Cardiac muscle cell (in vitro differentiated cells and primary cell): ENCODE data around the gene LRMDA. TPM values are rescaled to one million over a fixed set of nuclear protein-coding genes. Genes with fewer than 3 reads are reported as not detected.

ENCODE experiments used
- DNase-seq, 2 donors: peaks; one replicate each; pipeline versions ENCODE4 v3.0.0 to v3.0.0-alpha.2; 2010 to 2017; ENCODE audit warnings: low read depth in 1 of 2, low spot score in 1 of 2
- H3K27ac ChIP-seq: fragments of 200-600 bp; sonication (generic); 2 replicates; pipeline ENCODE4 v1.5.1; 2016
- H3K27me3 ChIP-seq: fragments of 200-600 bp; sonication (generic); 2 replicates; pipeline ENCODE4 v1.6.0; 2016; ENCODE audit warnings: control low read depth
- H3K36me3 ChIP-seq: fragments of 200-600 bp; sonication (generic); 2 replicates; pipeline ENCODE4 v1.5.1; 2016; ENCODE audit warnings: control low read depth
- H3K4me1 ChIP-seq: fragments of 200-600 bp; sonication (generic); 2 replicates; pipeline ENCODE4 v1.8.1; 2017; ENCODE audit warnings: low read depth, mild to moderate bottlenecking, mixed run types
- H3K4me3 ChIP-seq: fragments of 200-600 bp; sonication (generic); 2 replicates; pipeline ENCODE4 v1.5.1; 2016; ENCODE audit warnings: mild to moderate bottlenecking
- H3K9me3 ChIP-seq: fragments of 200-600 bp; sonication (generic); 2 replicates; pipeline ENCODE4 v1.5.1; 2017; ENCODE audit warnings: low read depth, mild to moderate bottlenecking, control low read depth
- CTCF ChIP-seq: IDR thresholded peaks from 2 replicates; pipeline ENCODE4 v1.5.1; 2012; ENCODE audit warnings: low read depth, mild to moderate bottlenecking, low read length
- polyA plus RNA-seq: library from polyadenylated mRNA; unstranded; fragments of >200 nt; fragmentation: Nextera tagmentation; extraction: Ambion mirVana; gene quantifications from 2 replicates; pipeline ENCODE4 v1.2.1, GENCODE V29; 2016
- total RNA-seq: library from RNA; depleted of rRNA; stranded (reverse); fragments of >200 nt; gene quantifications from 2 replicates; pipeline ENCODE4 v1.2.3, GENCODE V29; 2016

Gene LRMDA
- total and polyA plus RNA-seq, 2 experiments from 2014 or later: 6.2 to 11.7 TPM

- TF ChIP-seq CTCF: no peak
- no peak for DNase-seq
These were observed 192.1 kb downstream of the LRMDA start for GRCh38 chr10:75623310-75624093.

GRCh38 chr10:75624638-75625037 lies 193.2 kb downstream of the LRMDA start:
- no peak overlapping the region for H3K27ac ChIP-seq
- H3K4me3 ChIP-seq: no peak overlapping the region
- TF ChIP-seq CTCF: no peak
- H3K9me3 ChIP-seq: no peaks in the 10 kb centered on the region
- DNase-seq: no peak
- H3K27me3 ChIP-seq: no peaks in the 10 kb centered on the region
- peaks cover 15% of the 10 kb centered on the region for H3K4me1 ChIP-seq
- no peaks in the 10 kb centered on the region for H3K36me3 ChIP-seq

More at GRCh38 chr10:75623310-75624093, 192.1 kb downstream of the LRMDA start:
- Histone ChIP-seq H3K27me3 (no peaks in the 10 kb centered on the region), H3K4me1 (peaks cover 15% of the 10 kb centered on the region), H3K27ac (no peak overlapping the region), H3K9me3 (no peaks in the 10 kb centered on the region), H3K36me3 (no peaks in the 10 kb centered on the region), H3K4me3 (no peak overlapping the region)

- no peak overlapping the region for H3K4me3 ChIP-seq
- H3K27ac ChIP-seq: no peak overlapping the region
- H3K4me1 ChIP-seq: peaks cover 3% of the 10 kb centered on the region
- no peaks in the 10 kb centered on the region for H3K27me3 ChIP-seq
- DNase-seq: no peak
- no peaks in the 10 kb centered on the region for H3K9me3 ChIP-seq
- no peak for TF ChIP-seq CTCF
- no peaks in the 10 kb centered on the region for H3K36me3 ChIP-seq
These were observed 199.3 kb downstream of the LRMDA start for GRCh38 chr10:75630746-75631145.

- Histone ChIP-seq H3K27ac (no peak overlapping the region), H3K9me3 (no peaks in the 10 kb centered on the region), H3K27me3 (peaks cover 5% of the 10 kb centered on the region), H3K4me3 (no peak overlapping the region), H3K36me3 (no peaks in the 10 kb centered on the region), H3K4me1 (peaks cover 3% of the 10 kb centered on the region)
- no peak for TF ChIP-seq CTCF
- peak in 1 of 2 donors; percentile 38 for DNase-seq
These were observed 201.5 kb downstream of the LRMDA start for GRCh38 chr10:75632805-75633462.

- Histone ChIP-seq H3K4me1 (peaks cover 3% of the 10 kb centered on the region), H3K27ac (no peak overlapping the region), H3K4me3 (no peak overlapping the region), H3K27me3 (peaks cover 9% of the 10 kb centered on the region), H3K36me3 (no peaks in the 10 kb centered on the region), H3K9me3 (no peaks in the 10 kb centered on the region)
- no peak for TF ChIP-seq CTCF
- no peak for DNase-seq
These were observed 202.1 kb downstream of the LRMDA start for GRCh38 chr10:75633568-75633967.
